ENCODE measurements around the gene CCL5.

- TF ChIP-seq CTCF (IDR thresholded peaks at IDR 0.05; ENCODE audit: insufficient read depth, low read length) (no peak), SPI1 (IDR thresholded peaks at IDR 0.05; ENCODE audit: borderline replicate concordance, low read depth) (no peak), GABPA (IDR thresholded peaks at IDR 0.05; ENCODE audit: low read depth) (no peak), POLR2AphosphoS5 (IDR thresholded peaks at IDR 0.05; ENCODE audit: low read depth) (no peak), REST (IDR thresholded peaks at IDR 0.05; ENCODE audit: insufficient replicate concordance, low read depth) (no peak)
These were observed 4.9 kb downstream of the CCL5 start for GRCh38 chr17:35875072-35875799.
